MM.1S (cell line): ENCODE data around the gene MAP3K2.

ENCODE experiments used
- DNase-seq: peaks from one replicate; pipeline ENCODE4 v3.0.0-alpha.2; 2015
- H2AFZ ChIP-seq: fragments of 300-600 bp; sonication (generic); 2 replicates; pipeline ENCODE4 v1.6.0; 2016; ENCODE audit warnings: antibody characterized with exemption, low read length
- H3F3A ChIP-seq: fragments of 300-600 bp; sonication (generic); 2 replicates; pipeline ENCODE4 v1.6.1; 2016; ENCODE audit warnings: mild to moderate bottlenecking, antibody characterized with exemption, low read length, moderate library complexity, mixed read lengths; ENCODE audit not compliant: insufficient read depth
- H3K27ac ChIP-seq: fragments of 300-600 bp; sonication (generic); 2 replicates; pipeline ENCODE4 v1.5.1; 2016; ENCODE audit warnings: mild to moderate bottlenecking, low read length
- H3K27me3 ChIP-seq: fragments of 300-600 bp; sonication (generic); replicated peaks from 2 replicates; pipeline ENCODE4 v1.6.0; 2016; ENCODE audit warnings: low read length; ENCODE audit not compliant: insufficient read depth
- H3K36me3 ChIP-seq: fragments of 300-600 bp; sonication (generic); replicated peaks from 2 replicates; pipeline ENCODE4 v1.6.1; 2016; ENCODE audit warnings: mild to moderate bottlenecking, low read length, mixed read lengths; ENCODE audit not compliant: insufficient read depth
- H3K4me1 ChIP-seq: fragments of 300-600 bp; sonication (generic); 2 replicates; pipeline ENCODE4 v1.6.1; 2016; ENCODE audit warnings: low read length, mixed read lengths
- H3K4me2 ChIP-seq: fragments of 300-600 bp; sonication (generic); 2 replicates; pipeline ENCODE4 v1.6.0; 2016; ENCODE audit warnings: low read depth, low read length
- H3K4me3 ChIP-seq: fragments of 300-600 bp; sonication (generic); 2 replicates; pipeline ENCODE4 v1.5.1; 2016; ENCODE audit warnings: low read length, mixed read lengths
- H3K79me2 ChIP-seq: fragments of 300-600 bp; sonication (generic); 2 replicates; pipeline ENCODE4 v1.6.1; 2016; ENCODE audit warnings: mixed run types, low read length, mixed read lengths
- H3K9ac ChIP-seq: fragments of 300-600 bp; sonication (generic); 2 replicates; pipeline ENCODE4 v1.6.1; 2016; ENCODE audit warnings: low read length, mixed read lengths
- H3K9me2 ChIP-seq: fragments of 300-600 bp; sonication (generic); replicated peaks from 2 replicates; pipeline ENCODE4 v1.6.1; 2016; ENCODE audit warnings: mild to moderate bottlenecking, low read length, mixed read lengths; ENCODE audit not compliant: insufficient read depth
- H3K9me3 ChIP-seq: fragments of 300-600 bp; sonication (generic); replicated peaks from 2 replicates; pipeline ENCODE4 v1.6.1; 2016; ENCODE audit warnings: mild to moderate bottlenecking, low read length, mixed read lengths; ENCODE audit not compliant: insufficient read depth
- H4K20me1 ChIP-seq: fragments of 300-600 bp; sonication (generic); 2 replicates; pipeline ENCODE4 v1.6.1; 2016; ENCODE audit warnings: mild to moderate bottlenecking, low read length, moderate library complexity, mixed read lengths; ENCODE audit not compliant: insufficient read depth
- EZH2 ChIP-seq: fragments of 300-600 bp; sonication (generic); optimal IDR thresholded peaks from 2 replicates; pipeline ENCODE3; 2017; ENCODE audit warnings: low read depth, mild to moderate bottlenecking, antibody characterized with exemption, low read length, mixed read lengths
- EZH2phosphoT487 ChIP-seq: fragments of 300-600 bp; sonication (generic); IDR thresholded peaks from 2 replicates; pipeline ENCODE4 v1.6.1; 2018; ENCODE audit warnings: antibody characterized with exemption, low read length
- TF ChIP-seq, protein P1 (sequence below): fragments of 300-600 bp; sonication (generic); IDR thresholded peaks from 2 replicates; pipeline ENCODE4 v1.5.1; 2016; ENCODE audit warnings: antibody characterized with exemption, low read length, mixed read lengths

Gene MAP3K2

DNA sequence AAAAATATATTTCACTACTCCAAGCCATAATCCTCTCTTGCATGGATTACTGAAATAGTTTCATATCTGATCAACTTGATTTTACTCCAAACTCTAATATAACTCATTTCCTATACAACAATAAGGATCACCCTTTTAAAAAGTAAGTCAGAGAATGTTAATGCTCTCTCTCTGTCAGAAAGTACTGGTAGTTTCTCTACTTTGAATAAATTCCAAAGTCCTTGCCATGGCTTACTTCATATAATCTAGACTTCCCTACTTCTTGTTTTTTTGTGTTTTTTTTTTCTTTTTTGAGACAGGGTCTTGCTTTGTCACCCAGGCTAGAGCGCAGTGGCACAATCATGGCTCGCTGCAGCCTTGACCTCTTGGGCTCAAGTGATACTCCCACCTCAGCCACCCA lies 36.2 kb downstream of the MAP3K2 start:
- no peaks in the 10 kb centered on the region for H3F3A ChIP-seq
- peaks cover 78% of the 10 kb centered on the region for H3K79me2 ChIP-seq
- H3K9me2 ChIP-seq: no peaks in the 10 kb centered on the region
- H3K4me1 ChIP-seq: peaks cover 17% of the 10 kb centered on the region
- H4K20me1 ChIP-seq: peaks cover 15% of the 10 kb centered on the region
- no peak for DNase-seq
- no peak overlapping the region for H2AFZ ChIP-seq
- H3K9me3 ChIP-seq: no peaks in the 10 kb centered on the region
- no peaks in the 10 kb centered on the region for H3K36me3 ChIP-seq
- no peak overlapping the region for H3K4me2 ChIP-seq
- no peak overlapping the region for H3K4me3 ChIP-seq
- H3K27me3 ChIP-seq: no peaks in the 10 kb centered on the region
- TF ChIP-seq, protein P1, sequence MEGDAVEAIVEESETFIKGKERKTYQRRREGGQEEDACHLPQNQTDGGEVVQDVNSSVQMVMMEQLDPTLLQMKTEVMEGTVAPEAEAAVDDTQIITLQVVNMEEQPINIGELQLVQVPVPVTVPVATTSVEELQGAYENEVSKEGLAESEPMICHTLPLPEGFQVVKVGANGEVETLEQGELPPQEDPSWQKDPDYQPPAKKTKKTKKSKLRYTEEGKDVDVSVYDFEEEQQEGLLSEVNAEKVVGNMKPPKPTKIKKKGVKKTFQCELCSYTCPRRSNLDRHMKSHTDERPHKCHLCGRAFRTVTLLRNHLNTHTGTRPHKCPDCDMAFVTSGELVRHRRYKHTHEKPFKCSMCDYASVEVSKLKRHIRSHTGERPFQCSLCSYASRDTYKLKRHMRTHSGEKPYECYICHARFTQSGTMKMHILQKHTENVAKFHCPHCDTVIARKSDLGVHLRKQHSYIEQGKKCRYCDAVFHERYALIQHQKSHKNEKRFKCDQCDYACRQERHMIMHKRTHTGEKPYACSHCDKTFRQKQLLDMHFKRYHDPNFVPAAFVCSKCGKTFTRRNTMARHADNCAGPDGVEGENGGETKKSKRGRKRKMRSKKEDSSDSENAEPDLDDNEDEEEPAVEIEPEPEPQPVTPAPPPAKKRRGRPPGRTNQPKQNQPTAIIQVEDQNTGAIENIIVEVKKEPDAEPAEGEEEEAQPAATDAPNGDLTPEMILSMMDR: no peak
- TF ChIP-seq EZH2phosphoT487: no peak
- no peak for TF ChIP-seq EZH2
- no peak overlapping the region for H3K27ac ChIP-seq
- no peak overlapping the region for H3K9ac ChIP-seq

DNA sequence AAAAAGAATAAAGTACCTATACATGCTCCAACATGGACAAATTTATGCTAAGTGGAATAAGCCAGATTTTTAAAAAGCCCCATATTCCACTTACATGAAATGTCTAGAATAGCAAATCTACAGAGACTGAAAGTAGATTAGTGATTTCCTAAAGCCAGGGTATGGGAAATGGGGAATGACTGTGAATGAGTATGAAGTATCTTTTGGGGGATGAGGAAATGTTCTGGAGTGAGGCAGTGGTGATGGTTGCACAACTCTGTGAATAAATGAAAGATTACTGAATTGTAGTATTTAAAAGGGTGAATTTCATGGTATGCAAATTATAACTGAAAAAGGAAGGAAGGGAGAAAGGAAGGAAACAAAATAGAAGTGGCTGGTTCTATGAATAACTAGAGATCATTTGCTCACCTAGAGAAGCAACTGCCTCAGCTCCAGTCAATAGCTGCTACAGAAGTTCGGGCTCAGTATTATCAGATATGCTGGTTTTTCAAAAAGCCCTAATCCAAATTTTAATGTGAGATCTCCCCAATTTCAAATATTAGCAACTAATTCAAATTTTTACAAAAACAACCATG lies 39.3 kb downstream of the MAP3K2 start:
- Histone ChIP-seq H3K9me2 (no peaks in the 10 kb centered on the region), H3K36me3 (no peaks in the 10 kb centered on the region), H3K9me3 (no peaks in the 10 kb centered on the region), H3K27ac (no peak overlapping the region), H3K27me3 (no peaks in the 10 kb centered on the region), H3F3A (no peaks in the 10 kb centered on the region), H3K4me2 (peak overlapping the region; percentile 15; the same call in 1 of the 2 replicates), H2AFZ (no peak overlapping the region), H4K20me1 (peaks cover 9% of the 10 kb centered on the region; the same call in 1 of the 2 replicates), H3K79me2 (peaks cover 86% of the 10 kb centered on the region), H3K4me3 (no peak overlapping the region), H3K9ac (no peak overlapping the region), H3K4me1 (peaks cover 17% of the 10 kb centered on the region)
- DNase-seq: no peak
- TF ChIP-seq EZH2phosphoT487 (no peak), EZH2 (no peak)
- TF ChIP-seq, protein P1: no peak

DNA sequence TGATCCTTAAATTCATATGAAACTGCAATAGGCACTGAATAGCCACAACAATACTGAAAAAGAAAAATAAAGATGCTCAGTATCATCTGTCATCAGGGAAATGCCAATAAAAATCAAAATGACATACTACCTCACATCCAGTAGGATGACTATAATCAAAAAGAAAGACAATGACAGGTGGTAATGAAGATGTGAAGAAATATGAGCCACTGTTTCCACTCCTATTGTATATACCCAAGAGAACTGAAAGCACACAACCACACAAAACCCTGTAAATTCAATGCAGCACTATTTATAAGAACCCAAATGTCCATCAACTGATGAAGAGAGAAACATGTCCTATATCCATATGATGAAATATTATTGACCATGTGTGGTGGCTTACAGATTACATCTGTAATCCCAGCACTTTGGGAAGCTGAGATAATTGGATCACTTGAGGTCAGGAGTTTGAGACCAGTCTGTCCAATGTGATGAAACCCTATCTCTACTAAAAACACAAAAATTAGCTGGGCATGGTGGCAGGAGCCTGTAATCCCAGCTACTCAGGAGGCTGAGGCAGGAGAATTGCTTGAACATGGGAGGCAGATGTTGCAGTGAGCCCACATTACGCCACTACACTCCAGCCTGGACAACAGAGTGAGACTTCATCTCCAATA lies 39.9 kb downstream of the MAP3K2 start:
- H3K79me2 ChIP-seq: peaks cover 90% of the 10 kb centered on the region

DNA sequence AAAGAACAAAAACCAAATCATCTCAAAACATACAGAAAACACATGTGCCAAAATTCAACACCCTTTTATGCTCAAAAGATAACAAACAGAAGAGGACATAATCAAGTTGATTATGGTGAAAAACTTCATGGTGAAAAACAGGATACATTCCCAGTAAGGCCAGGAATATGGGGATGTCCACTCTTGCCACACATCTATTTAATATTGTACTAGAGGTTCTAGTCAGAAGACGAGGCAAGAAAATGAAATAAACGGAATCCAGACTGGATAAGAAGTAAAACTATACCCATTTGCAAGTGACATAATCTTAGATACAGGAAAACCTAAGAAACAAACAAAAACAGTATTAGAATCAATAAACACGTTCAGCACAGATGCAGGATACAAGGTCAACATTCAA lies 40.8 kb downstream of the MAP3K2 start:
- no peak overlapping the region for H3K9ac ChIP-seq
- H3K4me1 ChIP-seq: peaks cover 17% of the 10 kb centered on the region
- H3K79me2 ChIP-seq: peaks cover 88% of the 10 kb centered on the region
- H3K4me3 ChIP-seq: no peak overlapping the region
- no peaks in the 10 kb centered on the region for H3F3A ChIP-seq
- DNase-seq: no peak
- no peak for TF ChIP-seq EZH2
- TF ChIP-seq EZH2phosphoT487: no peak
- TF ChIP-seq, protein P1: no peak
- H3K36me3 ChIP-seq: no peaks in the 10 kb centered on the region
- H3K4me2 ChIP-seq: no peak overlapping the region
- no peak overlapping the region for H2AFZ ChIP-seq
- H3K27ac ChIP-seq: no peak overlapping the region
- no peaks in the 10 kb centered on the region for H3K27me3 ChIP-seq
- H4K20me1 ChIP-seq: peaks cover 9% of the 10 kb centered on the region; the same call in 1 of the 2 replicates
- no peaks in the 10 kb centered on the region for H3K9me3 ChIP-seq
- no peaks in the 10 kb centered on the region for H3K9me2 ChIP-seq

More for the DNA sequence above, 39.9 kb downstream of the MAP3K2 start:
- Histone ChIP-seq H3K9ac (no peak overlapping the region), H3F3A (no peaks in the 10 kb centered on the region), H3K36me3 (no peaks in the 10 kb centered on the region), H2AFZ (no peak overlapping the region), H4K20me1 (peaks cover 9% of the 10 kb centered on the region; the same call in 1 of the 2 replicates), H3K9me2 (no peaks in the 10 kb centered on the region), H3K27me3 (no peaks in the 10 kb centered on the region), H3K4me1 (peaks cover 17% of the 10 kb centered on the region), H3K4me2 (no peak overlapping the region), H3K9me3 (no peaks in the 10 kb centered on the region), H3K4me3 (no peak overlapping the region), H3K27ac (no peak overlapping the region)
- DNase-seq: no peak
- TF ChIP-seq EZH2phosphoT487: no peak
